HG02840 (cell line): ENCODE data around the gene TULP1.
"Not testable (repeated sequence)": the region's sequence is repeated elsewhere in the genome, so short reads cannot be mapped to it uniquely, and the experiment has no call there.

Experiments used
- ATAC-seq: cut with Tn5 transposase; IDR thresholded peaks from one replicate; pipeline ENCODE4 v1.9.1; 2021; ENCODE audit warnings: mild to moderate bottlenecking, moderate library complexity, moderate number of reproducible peaks; ENCODE audit not compliant: unreplicated experiment, low FRiP score

TULP1 gene

GRCh38 chr6:35522660-35523658 is 10.3 kb upstream of the TULP1 start:
- no peak for ATAC-seq

DNA sequence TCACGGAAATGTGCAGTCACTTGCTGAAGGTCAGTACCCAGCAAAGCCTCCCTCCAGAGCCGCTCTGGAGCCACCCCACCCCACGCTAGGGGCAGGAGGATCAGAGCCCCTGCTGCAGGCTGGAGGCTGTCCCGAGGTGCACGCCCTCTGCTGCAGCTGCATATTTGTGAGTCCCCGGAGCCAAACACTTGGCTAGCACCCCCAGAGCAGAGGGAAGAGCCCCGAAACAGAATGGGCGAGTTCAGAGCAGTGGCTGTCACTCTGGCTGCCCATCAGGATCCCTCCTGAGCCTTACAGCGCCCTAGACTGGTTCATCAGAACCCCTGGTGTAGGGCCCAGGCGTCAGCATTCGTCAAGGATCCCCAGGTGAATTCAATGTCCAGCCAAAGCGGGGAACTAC is 9.5 kb upstream of the TULP1 start:
- no peak for ATAC-seq

GRCh38 chr6:35521235-35521634 is 8.5 kb upstream of the TULP1 start:
- ATAC-seq: no peak

DNA sequence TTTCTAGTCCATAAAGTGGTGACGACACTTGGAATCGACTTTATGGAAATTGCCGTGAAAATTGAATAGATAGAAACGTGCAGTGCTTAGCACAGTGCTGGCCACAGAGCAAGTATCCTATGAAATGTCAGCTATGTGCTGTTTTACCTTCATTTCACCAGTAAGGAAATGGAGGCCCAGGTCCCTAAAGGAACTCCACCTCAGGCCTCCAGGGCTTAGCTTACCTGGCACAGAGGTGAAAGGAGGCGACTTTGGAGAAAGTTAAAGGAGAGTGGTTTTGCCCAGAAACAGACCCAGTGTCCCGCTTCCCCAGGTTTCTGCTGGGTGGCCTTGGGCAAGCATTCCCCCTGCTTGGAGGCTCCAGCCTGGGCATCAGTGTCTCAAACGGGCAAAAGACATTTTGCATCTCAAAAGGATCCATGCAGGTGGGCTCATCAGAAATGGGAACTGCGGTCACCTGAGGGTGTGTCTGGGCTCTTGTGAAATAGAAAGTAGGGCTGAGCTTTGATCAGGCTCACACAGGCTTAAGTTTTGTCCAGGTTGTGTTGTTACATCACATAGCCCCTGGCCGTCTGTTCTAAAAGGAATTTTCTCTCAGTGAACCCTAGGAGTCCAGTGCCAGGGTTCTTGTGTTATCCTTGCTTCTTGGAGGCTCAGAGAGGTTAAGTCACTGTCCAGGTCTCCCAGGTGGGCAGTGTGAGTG is 6.8 kb upstream of the TULP1 start:
- no peak for ATAC-seq

DNA sequence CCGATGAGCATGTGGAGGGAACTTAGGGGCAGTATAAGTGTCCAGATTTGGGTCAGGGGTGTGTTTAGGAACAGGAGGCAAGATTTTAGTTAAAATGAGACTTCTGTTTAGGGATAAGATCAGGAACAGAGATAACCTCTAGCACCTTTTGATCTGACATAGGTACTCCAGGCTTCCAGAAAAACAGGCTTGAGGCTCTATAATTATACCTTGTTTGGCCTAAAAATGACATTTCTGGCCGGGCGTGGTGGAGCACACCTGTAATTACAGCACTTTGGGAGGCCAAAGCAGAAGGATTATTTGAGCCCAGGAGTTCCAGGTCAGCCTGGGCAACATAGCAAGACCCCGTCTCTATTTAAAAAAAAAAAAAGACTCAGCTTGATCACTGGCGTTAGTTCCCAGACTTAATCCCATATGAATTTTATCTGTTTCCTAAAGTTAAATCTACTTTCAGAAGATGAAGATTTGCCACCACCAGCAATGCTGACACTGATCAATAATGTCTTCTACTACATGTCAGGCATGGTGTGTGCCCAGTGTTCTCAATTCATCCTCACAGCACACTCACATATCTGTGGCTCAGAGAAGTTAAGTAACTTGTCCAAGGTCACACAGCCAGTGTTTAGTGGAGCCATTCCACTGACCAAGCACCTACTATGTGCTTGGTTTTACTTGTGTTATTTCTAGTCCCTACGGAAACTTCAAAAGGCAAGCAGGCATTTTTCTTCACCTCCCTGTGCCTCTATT is 6.0 kb upstream of the TULP1 start:
- ATAC-seq: no peak

- ATAC-seq: not testable (repeated sequence)
Measured at GRCh38 chr6:35517978-35518377, 5.3 kb upstream of the TULP1 start.

DNA sequence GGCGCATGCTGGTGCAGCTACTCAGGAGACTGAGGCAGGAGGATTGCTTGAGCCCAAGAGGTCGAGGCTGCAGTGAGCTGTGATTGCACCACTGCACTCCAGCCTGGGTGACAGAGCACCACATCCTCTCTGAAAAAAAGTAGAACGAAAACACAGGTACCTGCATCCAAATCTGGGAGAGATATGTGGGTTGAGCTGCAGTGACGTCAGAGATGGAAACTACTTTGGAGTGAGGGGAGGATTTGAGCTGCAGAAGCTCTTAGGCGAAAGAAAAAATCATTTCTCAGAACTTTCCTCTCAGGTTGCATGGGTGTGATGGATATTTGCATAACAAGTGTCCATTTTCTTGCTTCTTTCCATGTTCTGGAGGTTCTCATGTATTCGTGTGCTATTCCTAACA is 4.0 kb upstream of the TULP1 start:
- no peak for ATAC-seq

- ATAC-seq: not testable (repeated sequence)
Measured at GRCh38 chr6:35515939-35516338, 3.2 kb upstream of the TULP1 start.

DNA sequence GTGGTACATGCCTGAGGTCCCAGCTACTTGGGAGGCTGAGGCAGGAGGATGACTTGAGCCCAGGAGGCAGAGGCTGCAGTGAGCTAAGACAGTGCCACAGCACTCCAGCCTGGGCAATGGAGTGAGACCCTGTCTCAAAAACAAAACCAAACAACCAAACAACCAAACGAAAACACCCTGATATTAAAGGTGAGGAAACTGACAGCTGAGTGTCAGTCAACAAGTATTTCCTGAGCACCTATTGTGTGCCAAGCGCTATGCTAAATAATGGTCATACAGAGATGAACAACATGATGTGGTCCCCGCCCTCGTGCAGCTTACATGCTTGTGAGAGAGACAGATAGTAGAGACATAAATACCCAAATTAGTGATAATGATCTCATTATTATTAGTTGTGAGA is 1.9 kb upstream of the TULP1 start:
- no peak for ATAC-seq

DNA sequence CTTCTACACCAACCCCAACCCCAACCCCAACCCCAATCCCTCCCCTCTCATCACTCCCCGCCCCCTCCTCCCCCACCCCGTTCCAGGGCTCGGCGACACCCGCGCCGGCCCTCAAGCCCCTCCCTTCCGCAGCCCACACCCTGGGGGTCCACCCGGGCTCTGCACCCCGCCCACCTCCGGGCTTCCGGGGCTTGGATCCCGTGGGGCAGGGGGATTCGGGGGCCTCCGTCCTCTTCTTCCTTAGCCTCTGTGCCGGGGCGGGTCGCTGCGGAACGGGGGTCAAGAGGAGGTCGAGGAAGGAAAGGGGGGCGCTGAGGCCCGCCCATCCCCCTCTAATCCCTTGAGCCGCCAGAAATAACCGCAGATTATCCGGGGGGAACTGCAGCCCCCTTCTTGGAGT is 690 bp downstream of the TULP1 start:
- no peak for ATAC-seq

DNA sequence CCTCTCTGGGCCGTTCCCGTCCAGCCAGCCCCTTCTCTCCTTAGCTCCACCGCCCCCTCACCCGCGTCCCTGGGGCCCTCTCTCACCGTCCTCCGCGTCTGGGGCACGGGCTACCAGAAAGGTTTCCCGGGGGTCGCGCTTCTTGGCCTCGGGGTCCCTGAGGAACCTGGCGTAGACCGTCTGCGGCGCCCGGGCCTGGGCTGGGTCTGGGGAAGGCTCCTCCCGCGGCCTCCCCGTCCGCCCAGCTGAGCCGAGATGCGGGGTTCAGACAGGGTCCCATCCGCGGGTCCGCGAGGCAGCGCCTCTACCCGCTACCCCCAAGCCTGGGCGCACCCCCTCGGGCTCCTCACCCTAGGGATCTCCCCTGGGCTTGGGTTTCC is 1.1 kb downstream of the TULP1 start:
- ATAC-seq: no peak

DNA sequence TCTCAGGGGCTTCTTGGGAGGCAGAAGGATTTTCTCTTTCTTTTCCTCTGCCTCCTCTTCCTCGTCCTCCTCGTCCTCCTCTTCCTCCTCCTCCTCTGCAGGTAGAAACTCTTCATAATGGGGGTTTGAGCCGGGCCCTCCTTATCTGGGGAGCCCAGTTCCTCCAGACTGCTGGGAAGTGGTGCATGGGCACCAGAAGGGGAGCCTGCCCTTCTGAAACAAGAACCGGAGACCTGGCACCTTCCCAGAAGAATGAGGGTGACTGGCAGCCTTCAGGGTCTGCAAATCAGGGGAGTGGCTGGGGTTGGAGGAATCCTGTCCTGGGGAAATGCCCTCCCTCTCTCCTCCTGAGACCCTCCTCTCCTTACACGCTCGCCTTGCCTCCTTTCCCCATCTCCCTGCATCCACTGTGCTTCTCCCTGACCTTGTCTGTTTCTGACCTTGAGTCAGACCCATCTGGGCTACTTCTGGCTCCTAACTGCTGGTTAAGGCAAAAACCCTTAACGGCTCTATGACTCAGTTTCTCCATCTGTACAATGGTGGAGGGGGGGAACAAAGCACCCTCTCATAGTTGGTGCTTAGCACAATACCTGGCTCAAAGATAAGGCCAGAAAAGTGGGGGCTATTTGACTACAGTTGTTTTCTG is 1.7 kb downstream of the TULP1 start:
- ATAC-seq: no peak

DNA sequence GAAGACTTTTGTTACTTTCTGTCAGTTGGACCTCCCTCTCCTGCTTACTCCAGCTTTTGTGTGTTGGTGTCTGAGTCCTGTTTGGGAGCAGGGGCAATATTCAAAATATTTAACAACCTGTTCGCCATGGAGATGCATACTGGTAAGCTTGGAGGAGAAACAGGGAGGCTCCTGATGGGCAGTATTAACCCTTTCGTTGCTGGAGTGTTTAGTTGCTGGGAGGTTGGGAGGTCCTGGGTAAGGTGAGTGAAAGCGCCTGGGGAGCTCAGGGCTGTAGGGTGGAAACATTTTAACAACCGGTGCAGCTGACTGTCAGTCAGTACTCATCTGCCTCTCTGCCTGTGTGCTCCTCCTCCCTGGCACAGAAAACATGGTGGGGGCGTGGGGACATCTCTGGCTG is 4.2 kb downstream of the TULP1 start:
- no peak for ATAC-seq

GRCh38 chr6:35508027-35508426 is 4.7 kb downstream of the TULP1 start:
- no peak for ATAC-seq

GRCh38 chr6:35507221-35507620 is 5.5 kb downstream of the TULP1 start:
- no peak for ATAC-seq

- ATAC-seq: no peak
Measured at GRCh38 chr6:35506536-35506935, 6.2 kb downstream of the TULP1 start.

GRCh38 chr6:35505999-35506412 is 6.7 kb downstream of the TULP1 start:
- ATAC-seq: no peak

DNA sequence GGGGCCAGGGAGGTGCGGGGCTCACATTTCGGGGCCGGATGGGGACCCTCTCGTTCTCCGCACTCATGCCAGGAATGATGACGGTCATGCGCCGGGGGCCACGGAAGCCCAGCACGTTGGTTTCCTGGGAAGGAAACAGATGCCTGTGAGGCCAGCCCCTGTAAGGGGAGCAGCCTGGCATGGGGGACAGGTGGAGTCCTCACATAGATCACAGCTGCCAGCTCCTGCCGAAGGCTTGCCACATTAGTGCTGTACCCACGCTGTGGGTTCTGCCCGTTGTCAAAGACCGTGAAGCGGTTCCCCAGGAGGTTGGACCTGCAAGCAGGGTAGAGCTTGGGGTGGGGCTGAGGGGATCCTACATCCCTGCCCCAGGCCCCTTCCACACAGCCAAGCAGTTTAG is 9.2 kb downstream of the TULP1 start:
- ATAC-seq: no peak

GRCh38 chr6:35501784-35502183 is 10.9 kb downstream of the TULP1 start:
- ATAC-seq: no peak

GRCh38 chr6:35500782-35501181 is 11.9 kb downstream of the TULP1 start:
- no peak for ATAC-seq

- no peak for ATAC-seq
Measured at GRCh38 chr6:35499372-35499771, 13.3 kb downstream of the TULP1 start.
